GM12872 (cell line): ENCODE results near the gene CCNJL.

ENCODE experiments used
- CTCF ChIP-seq: IDR thresholded peaks from 3 replicates; pipeline ENCODE4 v1.5.1; 2011; ENCODE audit warnings: low read depth, mild to moderate bottlenecking, low read length, moderate library complexity; ENCODE audit not compliant: insufficient read depth

The CCNJL gene

GRCh38 chr5:160280384-160281095 lies 31.8 kb downstream of the CCNJL start:
- TF ChIP-seq CTCF: no peak

GRCh38 chr5:160278343-160278742 lies 34.0 kb downstream of the CCNJL start:
- TF ChIP-seq CTCF: no peak

GRCh38 chr5:160274483-160274931 lies 37.9 kb downstream of the CCNJL start:
- no peak for TF ChIP-seq CTCF

GRCh38 chr5:160272889-160273288 lies 39.5 kb downstream of the CCNJL start:
- TF ChIP-seq CTCF: no peak

- TF ChIP-seq CTCF: no peak
Measured at GRCh38 chr5:160272264-160272663, 40.1 kb downstream of the CCNJL start.

- TF ChIP-seq CTCF: no peak
Measured at GRCh38 chr5:160271836-160272235, 40.5 kb downstream of the CCNJL start.

- no peak for TF ChIP-seq CTCF
Measured at GRCh38 chr5:160271396-160271795, 41.0 kb downstream of the CCNJL start.
